Amygdala (tissue), 56 donors: ENCODE data around the gene FAM193A.
"Not testable (repeated sequence)": the region's sequence is repeated elsewhere in the genome, so short reads cannot be mapped to it uniquely, and the experiment has no call there.

Experiments used
- DNase-seq, 56 donors: peaks; one replicate each; lab custom pipeline; 2025; lab: John Stamatoyannopoulos, UW

The FAM193A gene

GRCh38 chr4:2536193-2537010 lies at the start of gene FAM193A:
FAM193A (plus strand) TSS chr4:2536647; CDS start chr4:2536916, 269 bp downstream.
- peak; percentile 74 to 100 (median 99) for DNase-seq

DNA sequence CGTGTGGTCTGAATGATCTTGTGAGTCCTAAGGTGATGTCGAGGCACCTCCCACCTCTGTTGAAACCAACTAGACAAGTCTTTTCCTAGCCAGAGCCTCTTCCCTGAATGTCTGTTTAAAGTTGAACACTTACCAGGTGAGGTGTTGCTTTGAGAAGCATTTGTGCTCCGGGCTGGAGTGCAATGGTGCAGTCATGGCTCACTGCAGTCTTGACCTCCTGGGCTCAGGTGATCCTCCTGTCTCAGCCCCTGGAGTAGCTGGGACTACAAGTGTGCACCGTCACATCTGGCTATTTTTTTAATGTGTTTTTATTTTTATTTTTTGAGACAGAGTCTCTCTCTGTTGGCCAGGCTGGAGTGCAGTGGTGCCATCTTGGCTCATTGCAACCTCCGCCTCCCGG lies 49.5 kb upstream of the FAM193A start:
- no peak for DNase-seq

DNA sequence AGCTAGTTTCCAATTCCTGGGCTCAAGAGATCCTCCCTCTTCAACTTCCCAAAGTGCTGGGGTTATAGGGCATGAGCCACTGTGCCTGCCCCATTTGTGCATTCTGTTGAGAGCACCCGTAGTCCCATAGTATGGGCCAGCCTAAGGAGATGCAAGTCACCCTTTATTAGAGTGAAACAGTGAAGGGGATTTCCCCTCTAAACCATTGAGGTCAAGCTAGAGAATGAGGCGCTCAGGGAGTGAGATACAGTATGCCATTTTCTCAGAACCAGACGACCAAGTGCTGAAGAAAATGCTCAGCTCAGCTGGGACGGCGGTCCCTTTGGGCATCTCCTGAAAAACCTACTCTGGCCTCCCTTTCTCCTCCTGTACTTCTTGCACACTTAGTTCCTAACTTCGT lies 48.8 kb upstream of the FAM193A start:
- DNase-seq: no peak

DNA sequence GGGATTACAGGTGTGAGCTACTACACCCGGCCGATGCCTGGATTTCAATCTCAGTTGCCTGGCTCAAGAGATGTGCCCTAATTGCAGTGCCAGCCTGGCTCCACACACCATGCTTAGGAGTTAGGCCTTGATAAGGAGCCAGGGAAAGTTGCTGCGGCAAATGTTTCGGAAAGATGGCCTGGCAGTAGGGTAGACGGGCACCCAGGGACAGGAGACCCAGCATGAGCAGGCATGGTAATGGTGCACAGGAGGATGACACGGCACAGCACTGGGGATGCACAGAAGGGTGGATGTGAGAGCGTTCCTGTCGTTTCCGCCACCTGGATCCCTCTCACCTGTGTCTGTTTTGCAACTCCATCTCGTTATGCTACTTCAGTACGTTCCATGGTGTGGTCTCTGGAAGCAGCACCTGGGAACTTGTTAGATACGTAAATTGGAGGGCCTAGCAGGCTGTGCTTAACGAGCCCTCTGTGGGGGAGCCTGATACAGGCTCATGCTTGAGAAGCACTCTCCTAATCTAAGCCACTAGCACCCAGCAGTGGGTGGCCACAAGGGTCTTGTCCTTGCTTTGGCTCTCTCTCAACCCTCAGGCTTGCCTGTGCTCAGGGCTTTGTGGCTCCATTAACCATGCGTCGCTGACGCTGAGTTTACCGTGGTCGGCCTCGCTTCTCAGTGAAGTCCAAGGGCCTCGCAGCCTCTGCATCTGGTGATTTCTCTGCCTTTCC lies 47.2 kb upstream of the FAM193A start:
- DNase-seq: no peak

DNA sequence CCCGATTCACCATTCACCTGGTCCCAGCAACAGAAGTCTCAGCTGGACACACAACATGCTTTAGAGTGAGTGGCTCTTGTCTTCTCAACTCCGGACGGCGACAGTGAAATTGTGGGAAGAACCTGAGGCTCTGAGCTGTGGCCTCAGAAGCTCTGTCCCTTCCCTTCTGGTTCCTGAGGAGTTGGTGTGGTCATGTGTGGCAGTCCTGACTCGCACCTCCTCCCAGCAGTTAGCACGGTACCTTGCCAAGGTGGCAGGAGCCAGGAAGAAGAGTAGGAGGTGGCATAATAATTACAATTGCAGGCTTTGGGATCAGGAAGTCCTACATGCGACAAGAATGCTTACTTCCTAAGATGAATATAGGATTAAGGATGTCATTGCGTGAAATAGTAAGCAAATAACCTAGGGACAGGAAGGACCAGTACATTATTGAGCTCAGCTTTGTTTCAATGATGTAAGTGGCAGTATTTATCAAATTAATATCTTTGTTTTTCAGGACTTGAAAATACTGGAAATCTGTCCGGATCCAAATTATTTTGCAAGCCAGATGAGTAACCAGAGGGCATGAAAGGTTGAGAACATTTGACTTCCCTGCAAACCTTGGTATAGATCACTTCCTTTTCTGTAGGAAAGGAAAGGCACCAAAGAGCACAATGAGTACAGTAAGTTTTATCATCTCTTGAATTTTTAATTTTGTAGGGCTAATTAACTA lies 46.5 kb upstream of the FAM193A start:
- no peak for DNase-seq

GRCh38 chr4:2492970-2493369 lies 43.5 kb upstream of the FAM193A start:
- DNase-seq: no peak

GRCh38 chr4:2494992-2495391 lies 41.5 kb upstream of the FAM193A start:
- no peak for DNase-seq

DNA sequence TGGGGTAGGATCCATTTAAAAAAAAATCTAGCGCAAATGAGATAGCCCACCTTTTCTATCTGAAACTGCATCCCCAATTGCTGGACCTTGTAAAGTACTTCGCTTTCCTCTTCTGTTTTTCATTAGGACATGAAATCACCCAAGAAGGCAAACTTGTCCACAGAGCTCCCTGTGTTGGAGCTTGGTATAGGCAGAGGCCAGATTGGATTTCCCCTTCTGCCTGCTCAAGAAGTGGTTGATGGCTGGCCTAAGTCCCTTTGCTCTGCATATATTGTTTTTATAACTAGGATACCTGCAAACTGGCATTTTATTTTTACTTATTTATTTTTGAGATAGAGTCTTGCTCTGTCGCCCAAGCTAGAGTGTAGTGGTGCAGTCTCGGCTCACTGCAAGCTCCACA lies 39.1 kb upstream of the FAM193A start:
- DNase-seq: no peak

- peak in 2 of 56 donors; percentile 14 to 20 for DNase-seq
These were observed 38.5 kb upstream of the FAM193A start for GRCh38 chr4:2497931-2498330.

- no peak for DNase-seq
These were observed 35.9 kb upstream of the FAM193A start for GRCh38 chr4:2500547-2500946.

GRCh38 chr4:2501034-2501594 lies 35.3 kb upstream of the FAM193A start:
- no peak for DNase-seq

DNA sequence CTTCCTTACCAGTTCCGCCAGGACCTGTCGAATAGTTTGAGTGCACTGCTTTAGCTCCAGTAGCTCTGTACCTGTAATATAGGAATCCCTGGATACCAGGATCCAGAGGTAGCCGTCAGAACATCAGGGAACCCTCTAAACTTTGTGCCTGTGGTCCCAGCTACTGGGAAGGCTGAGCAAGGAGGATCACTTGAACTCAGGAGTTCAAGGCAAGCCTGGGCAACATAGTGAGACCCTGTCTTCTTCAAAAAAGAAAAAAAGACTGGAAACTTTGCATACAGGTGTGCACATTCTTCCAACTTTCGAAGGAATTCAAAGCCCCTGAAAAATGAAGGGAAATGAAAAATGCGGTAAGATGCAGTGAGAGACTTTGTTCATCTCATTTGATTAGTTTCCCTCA lies 32.6 kb upstream of the FAM193A start:
- DNase-seq: no peak

DNA sequence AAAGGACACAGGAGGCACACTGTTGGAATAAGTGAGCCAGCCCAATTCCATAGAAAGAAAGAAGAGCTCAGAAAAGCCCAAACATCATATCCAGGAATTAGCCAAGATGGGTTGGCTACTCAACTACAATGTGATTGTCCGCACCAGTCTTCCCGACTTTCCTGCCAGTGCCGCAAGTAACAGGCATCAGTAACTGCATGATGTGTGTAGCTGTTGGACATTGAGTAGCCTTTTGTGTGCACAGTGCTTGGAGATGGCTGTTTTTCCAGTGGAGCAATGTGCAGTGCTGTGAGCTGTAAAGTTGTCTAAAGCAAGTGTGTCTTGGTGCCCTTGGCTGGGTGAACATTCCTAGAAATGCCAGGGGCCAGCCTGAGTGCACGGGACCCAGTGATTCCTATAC lies 29.2 kb upstream of the FAM193A start:
- DNase-seq: no peak

- no peak for DNase-seq
These were observed 28.6 kb upstream of the FAM193A start for GRCh38 chr4:2507855-2508254.

- no peak for DNase-seq
These were observed 25.8 kb upstream of the FAM193A start for GRCh38 chr4:2510351-2511259.

GRCh38 chr4:2511645-2512131 lies 24.8 kb upstream of the FAM193A start:
- peak in 15 of 56 donors; percentile 5 to 53 (median 17) for DNase-seq

DNA sequence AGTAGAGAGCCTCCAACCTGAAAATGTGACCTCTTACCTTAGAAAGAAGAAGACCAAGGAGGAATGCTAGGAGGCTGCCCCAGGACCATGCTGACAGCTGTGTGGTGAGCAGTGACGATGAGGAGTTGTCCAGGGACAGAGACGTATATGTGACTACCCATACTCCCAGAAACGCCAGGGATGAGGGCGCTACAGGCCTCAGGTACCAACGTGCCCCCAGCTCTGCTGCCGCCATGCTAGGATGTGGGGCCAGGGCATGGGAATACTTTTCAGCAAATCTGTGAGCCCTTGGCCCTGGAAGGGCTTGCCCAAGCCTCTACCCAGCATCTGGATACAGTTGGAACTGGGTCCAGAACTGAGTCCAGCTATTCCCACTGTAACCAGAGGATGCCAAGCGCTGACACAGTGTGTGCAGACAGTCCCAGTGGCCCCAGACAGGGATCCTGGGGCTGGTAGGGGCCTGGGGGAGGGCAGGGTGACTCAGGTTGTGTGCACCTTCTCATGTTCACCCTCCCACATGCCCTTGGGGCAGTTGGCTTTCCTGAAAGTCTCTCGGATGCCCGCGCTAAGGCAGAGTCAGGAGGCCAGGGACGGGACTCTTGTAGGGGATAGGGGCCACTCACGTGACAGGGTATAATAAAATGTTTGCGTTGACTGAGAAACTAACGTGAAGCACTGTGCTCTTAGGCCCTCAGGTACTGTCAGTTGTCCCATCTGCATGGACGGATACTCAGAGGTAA lies 23.9 kb upstream of the FAM193A start:
- no peak for DNase-seq

DNA sequence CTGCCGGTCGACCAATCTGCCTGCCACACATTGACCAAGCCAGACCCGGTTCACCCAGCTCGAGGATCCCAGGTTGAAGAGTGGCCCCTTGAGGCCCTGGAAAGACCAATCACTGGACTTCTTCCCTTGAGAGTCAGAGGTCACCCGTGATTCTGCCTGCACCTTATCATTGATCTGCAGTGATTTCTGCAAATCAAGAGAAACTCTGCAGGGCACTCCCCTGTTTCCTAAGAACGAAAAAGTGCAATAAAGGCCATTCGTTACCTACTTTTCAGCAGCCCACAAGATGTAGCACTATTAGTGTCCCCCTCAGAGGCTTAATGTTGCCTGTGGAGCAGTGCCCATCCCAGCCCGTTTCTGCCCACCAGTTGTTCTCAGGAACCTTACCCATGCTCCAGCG lies 22.3 kb upstream of the FAM193A start:
- DNase-seq: not testable (repeated sequence)

GRCh38 chr4:2514944-2515343 lies 21.5 kb upstream of the FAM193A start:
- DNase-seq: not testable (repeated sequence)
